ENCODE data around the gene DENND2D.

Gene DENND2D, protein sequence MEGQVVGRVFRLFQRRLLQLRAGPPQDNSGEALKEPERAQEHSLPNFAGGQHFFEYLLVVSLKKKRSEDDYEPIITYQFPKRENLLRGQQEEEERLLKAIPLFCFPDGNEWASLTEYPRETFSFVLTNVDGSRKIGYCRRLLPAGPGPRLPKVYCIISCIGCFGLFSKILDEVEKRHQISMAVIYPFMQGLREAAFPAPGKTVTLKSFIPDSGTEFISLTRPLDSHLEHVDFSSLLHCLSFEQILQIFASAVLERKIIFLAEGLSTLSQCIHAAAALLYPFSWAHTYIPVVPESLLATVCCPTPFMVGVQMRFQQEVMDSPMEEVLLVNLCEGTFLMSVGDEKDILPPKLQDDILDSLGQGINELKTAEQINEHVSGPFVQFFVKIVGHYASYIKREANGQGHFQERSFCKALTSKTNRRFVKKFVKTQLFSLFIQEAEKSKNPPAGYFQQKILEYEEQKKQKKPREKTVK

DNA sequence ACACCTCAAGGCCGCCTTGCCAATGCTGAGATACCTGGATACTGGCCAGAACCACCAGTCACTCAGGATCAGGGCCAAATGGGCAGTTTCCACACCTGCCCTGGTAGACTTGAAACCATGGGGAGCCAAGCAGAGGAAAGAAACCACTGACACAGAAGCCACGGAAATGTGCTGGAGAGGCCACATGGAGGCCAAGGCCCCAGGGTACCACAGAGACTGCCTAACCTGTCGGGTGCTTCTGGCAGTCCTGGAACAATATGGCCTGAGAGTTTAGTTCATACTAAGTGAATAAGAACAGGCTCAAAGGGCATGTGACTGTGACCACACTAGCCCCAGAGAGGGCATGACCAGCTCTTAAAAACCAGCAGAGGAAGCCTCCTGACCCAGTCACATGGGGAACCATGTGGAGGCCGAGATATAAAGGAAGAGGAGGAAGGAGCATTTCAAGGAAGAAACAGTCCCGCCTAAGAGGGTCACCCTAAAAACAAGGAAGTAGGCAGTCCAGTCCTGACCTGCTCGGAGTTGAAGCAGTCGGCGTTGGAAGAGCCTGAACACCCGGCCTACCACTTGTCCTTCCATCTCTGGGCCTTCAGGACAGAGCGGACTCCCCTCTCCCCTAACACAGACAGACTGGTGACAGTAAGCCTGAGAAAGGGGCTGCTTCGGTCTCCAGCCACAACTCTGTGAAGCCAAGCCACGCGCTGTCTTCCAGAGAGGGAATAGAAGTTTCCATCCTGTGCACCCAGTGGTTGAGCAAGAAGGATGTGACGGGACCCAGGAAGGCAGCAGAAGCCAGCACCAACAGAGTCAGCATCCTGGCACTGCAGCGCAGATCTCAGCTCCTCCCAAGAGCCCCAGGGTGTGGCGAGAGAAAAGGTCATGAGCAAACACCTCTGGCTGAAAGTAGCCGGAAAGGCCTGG, at the start of gene DENND2D:
Gene DENND2D (minus strand): TSS at position 766 of the 921 bp plus-strand sequence. CDS start 187 bp downstream, at position 579.
- Histone ChIP-seq H3K4me1 (peaks cover 52 to 95% (median 70%) of the 10 kb centered on the region in 10 experiments), H3K36me3 (peaks cover 0 to 39% (median 15%) of the 10 kb centered on the region in 11 experiments; a peak in 12 of 22 replicates), H3K27me3 (no peaks in the 10 kb centered on the region), H4K20me1 (peaks cover 0 to 23% (median 0%) of the 10 kb centered on the region in 11 experiments; a peak in 2 of 22 replicates), H3K4me3 (peak within 1 kb of the TSS in 3 of 10 experiments; percentile 49 to 69 (median 68); a peak in 6 of 20 replicates), H3K9ac (peak within 1 kb of the TSS in 5 of 11 experiments; percentile 4 to 93 (median 59); a peak in 12 of 22 replicates), H3K4me2 (peak within 1 kb of the TSS; percentile 80 to 99 (median 97)), H3K27ac (peak within 1 kb of the TSS in 10 of 11 experiments; percentile 16 to 99 (median 58); a peak in 18 of 22 replicates), H3K9me3 (replicated peaks in 1 of 11) (no peaks in the 10 kb centered on the region)
- no peak for TF ChIP-seq Cebpa-rat (IDR thresholded peaks at IDR 0.05)

DNA sequence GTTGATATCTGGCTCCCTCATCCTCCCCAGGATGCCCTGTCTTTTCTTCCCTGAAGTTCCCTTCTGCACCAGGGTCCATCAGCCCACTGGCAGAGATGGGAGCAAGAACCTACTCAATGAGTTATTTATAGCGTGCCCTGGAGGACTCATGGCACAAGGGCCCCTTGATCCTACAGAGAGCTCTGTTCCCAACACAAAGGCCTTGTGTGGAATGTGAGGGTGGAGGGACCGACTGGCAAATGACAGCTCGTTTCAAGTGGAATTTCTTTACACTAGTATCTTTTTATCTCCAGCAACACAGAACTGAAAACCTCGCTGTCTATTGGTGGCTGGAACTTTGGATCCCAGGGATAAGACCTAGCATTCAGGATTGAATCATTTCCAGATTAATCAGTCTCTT, 49.5 kb upstream of the DENND2D start:
- H3K4me1 ChIP-seq, result no peaks in the 10 kb centered on the region; a peak in 1 of 20 replicates

DNA sequence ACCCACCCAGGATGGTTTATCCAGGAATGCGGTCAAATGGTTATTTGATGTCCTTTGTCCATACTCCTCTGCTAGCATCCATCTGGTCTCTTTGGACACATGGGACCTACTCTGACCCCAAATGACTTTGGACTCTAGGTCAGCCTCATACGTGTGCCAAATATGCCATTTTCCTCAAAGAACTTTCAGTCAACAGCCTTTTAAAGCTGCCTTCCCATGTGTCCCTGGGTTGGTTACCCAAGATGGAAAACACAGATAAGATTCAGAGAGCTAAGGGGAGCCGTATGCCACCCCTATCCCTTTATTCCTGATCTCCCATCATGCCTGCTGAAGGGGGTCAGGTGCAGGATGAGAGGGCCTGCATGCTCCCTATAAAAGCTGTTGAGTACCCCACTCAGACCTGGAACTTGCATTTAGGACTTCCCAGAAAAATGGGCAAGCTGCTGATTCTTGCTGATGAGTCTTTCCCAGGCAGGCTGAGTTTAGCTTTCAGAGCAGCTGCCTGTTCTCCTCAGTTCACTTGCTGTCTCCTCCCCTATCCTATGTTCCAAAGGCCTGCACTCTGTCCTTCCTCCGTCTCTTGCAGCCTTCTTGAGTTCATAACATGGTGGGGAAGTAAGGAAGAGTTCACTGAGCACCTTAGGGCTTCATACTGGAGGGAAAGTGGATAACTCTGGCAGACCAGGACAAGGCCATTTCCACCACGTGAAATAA, 46.8 kb upstream of the DENND2D start:
- H4K20me1 ChIP-seq, result no peaks in the 10 kb centered on the region; a peak in 1 of 22 replicates
- no peaks in the 10 kb centered on the region; a peak in 1 of 20 replicates for H3K4me1 ChIP-seq
- H3K4me2 ChIP-seq, result no peak overlapping the region
- no peak overlapping the region for H3K4me3 ChIP-seq
- H3K27ac ChIP-seq, result no peak overlapping the region
- no peaks in the 10 kb centered on the region for H3K9me3 ChIP-seq (replicated peaks in 1 of 11)
- H3K27me3 ChIP-seq, result no peaks in the 10 kb centered on the region
- H3K9ac ChIP-seq, result no peak overlapping the region
- TF ChIP-seq Cebpa-rat (IDR thresholded peaks at IDR 0.05), result no peak
- no peaks in the 10 kb centered on the region for H3K36me3 ChIP-seq

More for the DNA sequence above, 49.5 kb upstream of the DENND2D start:
- H3K4me2 ChIP-seq, result no peak overlapping the region
- TF ChIP-seq Cebpa-rat (IDR thresholded peaks at IDR 0.05), result no peak
- H3K9me3 ChIP-seq (replicated peaks in 1 of 11), result no peaks in the 10 kb centered on the region
- H3K9ac ChIP-seq, result no peak overlapping the region
- no peaks in the 10 kb centered on the region for H3K36me3 ChIP-seq
- H3K27me3 ChIP-seq, result no peaks in the 10 kb centered on the region
- no peak overlapping the region for H3K27ac ChIP-seq
- no peaks in the 10 kb centered on the region; a peak in 1 of 22 replicates for H4K20me1 ChIP-seq
- H3K4me3 ChIP-seq, result no peak overlapping the region

DNA sequence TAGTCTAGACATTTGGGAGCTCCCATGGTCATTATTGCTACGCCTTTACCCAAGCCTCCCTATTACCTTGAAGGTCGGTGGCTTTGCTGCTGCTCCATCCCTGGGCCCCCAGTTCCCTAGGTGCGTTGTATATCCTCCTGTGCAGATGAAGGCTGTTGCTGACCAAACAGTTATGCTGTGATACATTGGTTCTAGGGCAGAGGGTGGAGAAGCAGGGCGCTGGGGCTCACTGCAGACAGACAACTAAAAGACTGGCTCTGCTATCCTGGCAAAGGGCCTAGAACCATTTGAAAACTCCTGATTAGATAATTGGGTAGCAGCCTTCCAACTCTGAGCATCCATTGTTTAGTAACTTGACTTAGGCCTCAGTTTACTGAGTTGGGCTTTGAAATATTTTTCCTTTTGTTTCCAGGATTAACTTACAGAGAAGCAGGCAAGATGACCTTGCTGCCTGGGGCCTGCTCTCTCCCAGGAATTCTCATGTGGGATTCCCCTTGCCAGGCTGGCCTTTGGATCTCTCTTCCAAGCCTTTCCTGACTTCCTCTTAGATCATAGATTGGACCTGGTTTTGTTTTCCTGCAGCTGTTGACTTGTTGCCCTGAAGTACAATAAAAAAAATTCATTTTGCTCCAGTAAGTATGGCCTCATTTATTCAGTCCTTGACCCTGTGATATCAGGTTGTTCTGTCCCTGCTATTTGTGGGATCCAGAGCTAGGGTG, 42.5 kb upstream of the DENND2D start:
- no peak for TF ChIP-seq Cebpa-rat (IDR thresholded peaks at IDR 0.05)
- Histone ChIP-seq H4K20me1 (no peaks in the 10 kb centered on the region), H3K27ac (no peak overlapping the region), H3K4me1 (no peaks in the 10 kb centered on the region), H3K4me2 (no peak overlapping the region), H3K36me3 (no peaks in the 10 kb centered on the region), H3K9me3 (replicated peaks in 1 of 11) (no peaks in the 10 kb centered on the region), H3K9ac (no peak overlapping the region), H3K4me3 (no peak overlapping the region), H3K27me3 (no peaks in the 10 kb centered on the region)

- Histone ChIP-seq H3K4me1 (no peaks in the 10 kb centered on the region), H4K20me1 (no peaks in the 10 kb centered on the region), H3K36me3 (no peaks in the 10 kb centered on the region)
Measured at GRCh38 chr1:111241797-111242196, 41.4 kb upstream of the DENND2D start.

GRCh38 chr1:111238056-111238795, 37.8 kb upstream of the DENND2D start:
- H3K9ac ChIP-seq, result no peak overlapping the region
- no peaks in the 10 kb centered on the region for H3K36me3 ChIP-seq
- no peak for TF ChIP-seq Cebpa-rat (IDR thresholded peaks at IDR 0.05)
- H3K4me3 ChIP-seq, result no peak overlapping the region
- H3K4me1 ChIP-seq, result no peaks in the 10 kb centered on the region
- peaks cover 0 to 3% (median 0%) of the 10 kb centered on the region in 11 experiments; a peak in 1 of 22 replicates for H3K9me3 ChIP-seq (replicated peaks in 1 of 11)
- no peak overlapping the region for H3K4me2 ChIP-seq
- no peaks in the 10 kb centered on the region for H3K27me3 ChIP-seq
- no peaks in the 10 kb centered on the region for H4K20me1 ChIP-seq
- no peak overlapping the region for H3K27ac ChIP-seq

More at GRCh38 chr1:111241797-111242196, 41.4 kb upstream of the DENND2D start:
- no peak for TF ChIP-seq Cebpa-rat (IDR thresholded peaks at IDR 0.05)
- Histone ChIP-seq H3K9me3 (replicated peaks in 1 of 11) (no peaks in the 10 kb centered on the region), H3K4me2 (no peak overlapping the region), H3K9ac (no peak overlapping the region), H3K27me3 (no peaks in the 10 kb centered on the region), H3K27ac (no peak overlapping the region), H3K4me3 (no peak overlapping the region)

DNA sequence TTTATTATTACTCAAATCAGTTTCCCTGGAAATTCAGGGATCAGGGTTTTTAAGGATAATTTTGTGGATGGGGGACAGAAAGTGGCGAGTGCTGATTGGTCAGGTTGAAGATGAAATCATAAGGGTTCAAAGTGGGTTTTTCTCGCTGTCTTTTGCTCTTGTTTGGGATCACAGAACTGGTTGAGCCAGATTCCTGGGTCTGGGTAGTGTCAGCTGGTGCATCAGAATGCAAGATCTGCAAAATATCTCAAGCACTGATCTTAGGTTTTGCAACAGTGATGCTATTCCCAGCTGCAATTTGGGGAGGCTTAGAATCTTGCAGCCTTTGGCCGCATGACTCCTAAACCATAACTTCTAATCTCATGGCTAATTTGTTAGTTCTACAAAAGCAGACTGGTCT, 36.4 kb upstream of the DENND2D start:
- H3K4me3 ChIP-seq, result no peak overlapping the region
- H3K9me3 ChIP-seq (replicated peaks in 1 of 11), result peaks cover 0 to 6% (median 0%) of the 10 kb centered on the region in 11 experiments; a peak in 1 of 22 replicates
- no peaks in the 10 kb centered on the region for H3K27me3 ChIP-seq
- no peaks in the 10 kb centered on the region for H4K20me1 ChIP-seq
- H3K9ac ChIP-seq, result no peak overlapping the region
- H3K4me2 ChIP-seq, result no peak overlapping the region
- H3K36me3 ChIP-seq, result no peaks in the 10 kb centered on the region
- no peak for TF ChIP-seq Cebpa-rat (IDR thresholded peaks at IDR 0.05)
- H3K4me1 ChIP-seq, result no peaks in the 10 kb centered on the region
- no peak overlapping the region for H3K27ac ChIP-seq

All from BLaER1 treated with 17β-estradiol and CSF1 and Interleukin-3, amounts not matched to agents 10 nM and 100 nM (cell line).